CD4-positive, alpha-beta T cell (primary cell): ENCODE measurements around the gene ATP12A. TPM values are rescaled to one million over a fixed set of nuclear protein-coding genes. Genes with fewer than 3 reads are reported as not detected.

Experiments
- ATAC-seq: fragments of 200-7000 bp; cut with Tn5 transposase; one replicate; pipeline ENCODE4 v1.10.0; 2022; ENCODE audit warnings: mild to moderate bottlenecking; ENCODE audit not compliant: poor library complexity
- CTCF ChIA-PET: fragments of 350-600 bp; sonication (Branson Sonifier 250); formaldehyde crosslinking; loops from one replicate; lab custom pipeline; 2021; ENCODE audit warnings: antibody characterized with exemption, inconsistent platforms; lab: Charles Lee
- POLR2A ChIA-PET: fragments of 350-600 bp; sonication (Branson Sonifier 250); formaldehyde crosslinking; loops from one replicate; lab custom pipeline; 2021; ENCODE audit warnings: antibody characterized with exemption, inconsistent platforms; lab: Charles Lee
- DNase-seq, 14 experiments: peaks; one replicate each; pipeline ENCODE4 v3.0.0-alpha.2; 2013 to 2020; ENCODE audit warnings: mixed read lengths in 2 of 14
- H3K27ac ChIP-seq, 2 donors: one replicate each; pipeline versions ENCODE4 v1.5.1 to v1.7.0; 2013; ENCODE audit warnings: low read length in 2 of 2, low read depth in 1 of 2, mild to moderate bottlenecking in 1 of 2
- H3K27me3 ChIP-seq, 2 experiments: 1 replicate in 1 of 2; 2 replicates in 1 of 2; pipeline versions ENCODE4 v1.6.1 to v1.7.0; 2013; ENCODE audit warnings: low read length in 2 of 2, control low read depth in 1 of 2, mild to moderate bottlenecking in 1 of 2, moderate library complexity in 1 of 2; ENCODE audit not compliant: insufficient read depth in 2 of 2, control insufficient read depth in 1 of 2
- H3K36me3 ChIP-seq: one replicate; pipeline ENCODE4 v1.6.1; 2013; ENCODE audit warnings: low read length, control low read depth; ENCODE audit not compliant: insufficient read depth
- H3K4me1 ChIP-seq: one replicate; pipeline ENCODE4 v1.6.1; 2013; ENCODE audit warnings: low read length, control low read depth; ENCODE audit not compliant: insufficient read depth
- H3K4me3 ChIP-seq: one replicate; pipeline ENCODE4 v1.5.1; 2013; ENCODE audit warnings: mild to moderate bottlenecking, low read length, moderate library complexity
- H3K9me3 ChIP-seq, 2 experiments: 1 replicate in 1 of 2; 2 replicates in 1 of 2; pipeline versions ENCODE4 v1.6.1 to v1.7.0; 2013; ENCODE audit warnings: low read length in 2 of 2, mild to moderate bottlenecking in 2 of 2, control low read depth in 1 of 2, moderate library complexity in 1 of 2; ENCODE audit not compliant: control insufficient read depth in 1 of 2, insufficient read depth in 1 of 2
- H3K27ac Mint-ChIP-seq: one replicate; pipeline ENCODE4 v1.8.0; 2020; ENCODE audit warnings: mixed read lengths
- H3K27me3 Mint-ChIP-seq: one replicate; pipeline ENCODE4 v1.8.0; 2021; ENCODE audit warnings: mixed read lengths
- H3K36me3 Mint-ChIP-seq: one replicate; pipeline ENCODE4 v1.8.0; 2021; ENCODE audit warnings: low read depth, mixed read lengths
- H3K4me1 Mint-ChIP-seq: one replicate; pipeline ENCODE4 v1.8.0; 2021; ENCODE audit warnings: low read depth, mixed read lengths
- H3K4me3 Mint-ChIP-seq: one replicate; pipeline ENCODE4 v1.8.0; 2020; ENCODE audit warnings: mild to moderate bottlenecking, mixed read lengths
- H3K9me3 Mint-ChIP-seq: one replicate; pipeline ENCODE4 v1.8.0; 2020; ENCODE audit warnings: mixed read lengths
- CTCF ChIP-seq: fragments of 200-600 bp; IDR thresholded peaks from one replicate; pipeline ENCODE4 v1.8.0; 2022; ENCODE audit warnings: antibody characterized with exemption, mild to moderate bottlenecking
- intact Hi-C, 2 experiments: fragments of 100-400 bp; cut with DNase I in 1 of 2; cut with micrococcal nuclease in 1 of 2; formaldehyde crosslinking; loops; one replicate each; pipeline versions ENCODE4 v1.15.1 to v1.9.0; 2023 to 2025; cut with DNase I, micrococcal nuclease
- total RNA-seq, 174 experiments: library from RNA in 2 of 174; stranded (reverse) in 2 of 174; gene quantifications; one replicate each; pipeline ENCODE4 v1.2.3 and lab custom pipeline; 2021 to 2026

Gene ATP12A
- total RNA-seq, 2 experiments from 2014 or later = 0.05 to 0.06 TPM

DNA sequence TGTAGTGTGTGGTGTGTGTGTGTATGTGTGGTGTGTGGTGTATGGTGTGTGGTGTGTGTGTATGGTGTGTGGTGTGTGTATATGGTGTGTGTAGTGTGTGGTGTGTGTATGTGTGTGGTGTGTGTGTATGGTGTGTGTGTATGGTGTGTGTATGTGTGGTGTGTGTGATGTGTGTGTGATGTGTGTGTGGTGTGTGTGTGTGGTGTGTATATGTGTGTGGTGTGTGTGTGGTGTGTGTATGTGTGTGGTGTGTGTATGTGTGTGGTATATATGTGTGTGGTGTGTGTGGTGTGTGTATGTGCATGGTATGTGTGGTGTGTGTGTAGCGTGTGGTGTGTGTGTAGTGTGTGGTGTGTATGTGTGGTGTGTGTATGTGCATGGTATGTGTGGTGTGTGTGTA is 1.7 kb downstream of the ATP12A start:
- Histone ChIP-seq H3K36me3 (no peaks in the 10 kb centered on the region), H3K9me3 (peaks cover 0 to 8% of the 10 kb centered on the region in 2 experiments), H3K4me3 (no peak overlapping the region), H3K4me1 (peaks cover 35% of the 10 kb centered on the region), H3K27ac (no peak overlapping the region), H3K27me3 (peaks cover 26 to 27% of the 10 kb centered on the region in 2 experiments)
- no peak for ATAC-seq
- CTCF ChIA-PET = interaction anchor here (2.8 kb wide), 1 partner anchor 12 kb away, joined by 7 read pairs; no protein-coding TSS in a partner anchor
- H3K27me3 Mint-ChIP-seq = peaks cover 34% of the 10 kb centered on the region
- no peak overlapping the region for H3K4me3 Mint-ChIP-seq
- intact Hi-C loops = no loop called here
- POLR2A ChIA-PET = no interaction called here
- no peak for DNase-seq
- H3K4me1 Mint-ChIP-seq = peaks cover 30% of the 10 kb centered on the region
- H3K9me3 Mint-ChIP-seq = no peaks in the 10 kb centered on the region
- H3K36me3 Mint-ChIP-seq = no peaks in the 10 kb centered on the region
- no peak overlapping the region for H3K27ac Mint-ChIP-seq
- no peak for TF ChIP-seq CTCF

GRCh38 chr13:24682353-24682752 is 2.1 kb downstream of the ATP12A start:
- ChIA-PET CTCF (interaction anchor here (1.0 to 2.8 kb wide), 2 partner anchors 11 to 22 kb away, joined by 3 to 7 read pairs; no protein-coding TSS in a partner anchor), POLR2A (no interaction called here)
- Mint-ChIP-seq H3K27me3 (peaks cover 30% of the 10 kb centered on the region), H3K9me3 (no peaks in the 10 kb centered on the region), H3K27ac (no peak overlapping the region), H3K4me3 (no peak overlapping the region), H3K36me3 (no peaks in the 10 kb centered on the region), H3K4me1 (peaks cover 30% of the 10 kb centered on the region)
- Histone ChIP-seq H3K36me3 (no peaks in the 10 kb centered on the region), H3K4me3 (no peak overlapping the region), H3K27ac (no peak overlapping the region), H3K4me1 (peaks cover 35% of the 10 kb centered on the region), H3K9me3 (peaks cover 0 to 8% of the 10 kb centered on the region in 2 experiments), H3K27me3 (peaks cover 23 to 24% of the 10 kb centered on the region in 2 experiments)
- intact Hi-C loops = no loop called here
- TF ChIP-seq CTCF = no peak
- DNase-seq = no peak
- ATAC-seq = no peak

GRCh38 chr13:24683351-24683750 is 3.1 kb downstream of the ATP12A start:
- Mint-ChIP-seq H3K36me3 (no peaks in the 10 kb centered on the region), H3K9me3 (no peaks in the 10 kb centered on the region), H3K27me3 (peaks cover 20% of the 10 kb centered on the region), H3K4me1 (peaks cover 30% of the 10 kb centered on the region), H3K27ac (no peak overlapping the region), H3K4me3 (no peak overlapping the region)
- H3K4me3 ChIP-seq = no peak overlapping the region
- peaks cover 0 to 8% of the 10 kb centered on the region in 2 experiments for H3K9me3 ChIP-seq
- POLR2A ChIA-PET = interaction anchor here (1.0 kb wide), 1 partner anchor 77 kb away, joined by 3 read pairs; no protein-coding TSS in a partner anchor
- peaks cover 35% of the 10 kb centered on the region for H3K4me1 ChIP-seq
- no peaks in the 10 kb centered on the region for H3K36me3 ChIP-seq
- H3K27me3 ChIP-seq = peaks cover 14 to 18% of the 10 kb centered on the region in 2 experiments
- intact Hi-C loops = no loop called here
- no peak for TF ChIP-seq CTCF
- no peak for ATAC-seq
- DNase-seq = no peak
- CTCF ChIA-PET = interaction anchor here (1.0 to 2.8 kb wide), 2 partner anchors 10 to 21 kb away, joined by 3 to 7 read pairs; no protein-coding TSS in a partner anchor
- no peak overlapping the region for H3K27ac ChIP-seq
